HL-60 (cell line): ENCODE results near the gene LAMA5.

Experiments used
- DNase-seq, 2 experiments: peaks; one replicate each; pipeline ENCODE4 v3.0.0-alpha.2; 2010 to 2020; ENCODE audit warnings: low read depth in 1 of 2, low spot score in 1 of 2
- H3K27ac ChIP-seq: fragments of 250-450 bp; sonication (Bioruptor Pico); replicated peaks from 2 replicates; pipeline ENCODE4 v1.5.1; 2020; ENCODE audit warnings: mild to moderate bottlenecking, moderate library complexity
- H3K27me3 ChIP-seq: fragments of 250-450 bp; sonication (Bioruptor Pico); 2 replicates; pipeline ENCODE4 v1.5.1; 2021; ENCODE audit warnings: mild to moderate bottlenecking, moderate library complexity; ENCODE audit not compliant: insufficient read depth, poor library complexity, severe bottlenecking
- H3K4me3 ChIP-seq: replicated peaks from 2 replicates; pipeline ENCODE4 v1.5.1; 2011; ENCODE audit warnings: mild to moderate bottlenecking, control low read depth, low read length; ENCODE audit not compliant: insufficient read depth
- GABPA ChIP-seq: IDR thresholded peaks from 2 replicates; pipeline ENCODE4 v1.6.1; 2012; ENCODE audit warnings: low read depth
- POLR2AphosphoS5 ChIP-seq: IDR thresholded peaks from 2 replicates; pipeline ENCODE4 v1.6.1; 2012; ENCODE audit warnings: low read depth
- REST ChIP-seq: IDR thresholded peaks from 2 replicates; pipeline ENCODE4 v1.6.1; 2012; ENCODE audit warnings: low read depth; ENCODE audit not compliant: insufficient replicate concordance
- SPI1 ChIP-seq: IDR thresholded peaks from 2 replicates; pipeline ENCODE4 v1.6.1; 2012; ENCODE audit warnings: low read depth, mild to moderate bottlenecking, borderline replicate concordance
- TF ChIP-seq, protein P1 (sequence below): IDR thresholded peaks from one replicate; pipeline ENCODE4 v1.5.1; 2011; ENCODE audit warnings: low read length, control low read depth, inconsistent platforms; ENCODE audit not compliant: insufficient read depth

The LAMA5 gene

GRCh38 chr20:62288535-62289105 is 78.5 kb downstream of the LAMA5 start:
- TF ChIP-seq GABPA (no peak), REST (no peak), SPI1 (no peak), POLR2AphosphoS5 (no peak)
- TF ChIP-seq, protein P1, sequence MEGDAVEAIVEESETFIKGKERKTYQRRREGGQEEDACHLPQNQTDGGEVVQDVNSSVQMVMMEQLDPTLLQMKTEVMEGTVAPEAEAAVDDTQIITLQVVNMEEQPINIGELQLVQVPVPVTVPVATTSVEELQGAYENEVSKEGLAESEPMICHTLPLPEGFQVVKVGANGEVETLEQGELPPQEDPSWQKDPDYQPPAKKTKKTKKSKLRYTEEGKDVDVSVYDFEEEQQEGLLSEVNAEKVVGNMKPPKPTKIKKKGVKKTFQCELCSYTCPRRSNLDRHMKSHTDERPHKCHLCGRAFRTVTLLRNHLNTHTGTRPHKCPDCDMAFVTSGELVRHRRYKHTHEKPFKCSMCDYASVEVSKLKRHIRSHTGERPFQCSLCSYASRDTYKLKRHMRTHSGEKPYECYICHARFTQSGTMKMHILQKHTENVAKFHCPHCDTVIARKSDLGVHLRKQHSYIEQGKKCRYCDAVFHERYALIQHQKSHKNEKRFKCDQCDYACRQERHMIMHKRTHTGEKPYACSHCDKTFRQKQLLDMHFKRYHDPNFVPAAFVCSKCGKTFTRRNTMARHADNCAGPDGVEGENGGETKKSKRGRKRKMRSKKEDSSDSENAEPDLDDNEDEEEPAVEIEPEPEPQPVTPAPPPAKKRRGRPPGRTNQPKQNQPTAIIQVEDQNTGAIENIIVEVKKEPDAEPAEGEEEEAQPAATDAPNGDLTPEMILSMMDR, result no peak
- no peak for DNase-seq
- H3K4me3 ChIP-seq, result no peak overlapping the region
- no peaks in the 10 kb centered on the region for H3K27me3 ChIP-seq
- H3K27ac ChIP-seq, result no peak overlapping the region

DNA sequence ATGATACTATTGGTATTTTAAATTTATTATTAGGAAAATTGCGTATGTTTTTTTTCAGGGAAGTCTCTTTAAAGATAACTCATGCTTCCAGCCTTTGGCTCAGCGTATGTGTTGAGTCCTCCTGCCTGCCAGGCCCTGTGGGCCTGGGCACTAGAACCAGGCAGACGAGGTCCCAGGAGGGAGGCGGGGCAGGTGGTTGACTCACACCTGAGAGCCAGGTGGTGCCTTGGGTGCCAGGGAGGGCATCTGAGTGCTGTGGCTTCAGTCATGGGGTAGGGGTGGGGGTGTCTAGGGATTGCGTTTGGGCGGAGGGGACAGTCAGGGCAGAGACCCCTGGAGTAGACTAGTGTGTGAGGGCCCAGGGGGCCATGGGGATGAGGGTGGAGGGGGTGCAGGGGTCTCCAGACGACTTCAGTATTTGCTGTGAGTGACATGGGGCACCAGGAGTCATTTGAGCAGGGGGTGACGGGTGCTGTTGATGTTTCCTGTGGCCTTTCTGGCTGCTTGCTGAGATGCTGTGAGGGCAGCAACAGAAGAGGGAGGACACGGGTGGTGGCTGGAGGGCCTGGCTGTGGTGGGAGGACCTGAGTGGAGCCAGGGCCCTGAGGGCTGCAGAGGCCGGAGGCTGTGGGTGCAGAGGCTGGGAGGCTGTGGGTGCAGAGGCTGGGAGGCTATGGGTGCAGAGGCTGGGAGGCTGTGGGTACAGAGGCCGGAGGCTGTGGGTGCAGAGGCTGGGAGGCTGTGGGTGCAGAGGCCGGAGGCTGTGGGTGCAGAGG is 79.2 kb downstream of the LAMA5 start:
- no peak overlapping the region for H3K4me3 ChIP-seq
- H3K27me3 ChIP-seq, result no peaks in the 10 kb centered on the region
- TF ChIP-seq POLR2AphosphoS5 (no peak), REST (no peak), GABPA (no peak), SPI1 (no peak)
- TF ChIP-seq, protein P1, result no peak
- DNase-seq, result no peak
- no peak overlapping the region for H3K27ac ChIP-seq

- no peak overlapping the region for H3K27ac ChIP-seq
- no peak for DNase-seq
- no peaks in the 10 kb centered on the region for H3K27me3 ChIP-seq
- no peak overlapping the region for H3K4me3 ChIP-seq
- no peak for TF ChIP-seq POLR2AphosphoS5
- TF ChIP-seq GABPA, result no peak
- TF ChIP-seq, protein P1, result no peak
- no peak for TF ChIP-seq SPI1
- TF ChIP-seq REST, result no peak
Observed at GRCh38 chr20:62287129-62287528, 80.0 kb downstream of the LAMA5 start.
